Memory B cell (primary cell): ENCODE data around the gene HCFC1R1.
A peak's percentile ranks its signal among the peaks of the same experiment; 100 is the strongest.

ENCODE experiments used
- ATAC-seq: fragments of 150-1000 bp; cut with Tn5 transposase; 2 replicates; pipeline ENCODE4 v1.10.0; 2021; ENCODE audit warnings: low read depth, mild to moderate bottlenecking, moderate library complexity
- DNase-seq, 2 donors: peaks; one replicate each; pipeline ENCODE4 v3.0.0; 2022; ENCODE audit warnings: low spot score in 2 of 2
- H3K27ac Mint-ChIP-seq: one replicate; pipeline ENCODE4 v1.8.0; 2022; ENCODE audit warnings: mild to moderate bottlenecking, moderate library complexity, mixed read lengths
- H3K27me3 Mint-ChIP-seq: one replicate; pipeline ENCODE4 v1.8.0; 2022; ENCODE audit warnings: mixed read lengths
- H3K36me3 Mint-ChIP-seq: one replicate; pipeline ENCODE4 v1.8.0; 2022; ENCODE audit warnings: mild to moderate bottlenecking, mixed read lengths
- H3K4me1 Mint-ChIP-seq: one replicate; pipeline ENCODE4 v1.8.0; 2022; ENCODE audit warnings: mixed read lengths
- H3K4me3 Mint-ChIP-seq: one replicate; pipeline ENCODE4 v1.8.0; 2022; ENCODE audit warnings: mild to moderate bottlenecking, moderate library complexity, mixed read lengths
- H3K9me3 Mint-ChIP-seq: one replicate; pipeline ENCODE4 v1.8.0; 2022; ENCODE audit warnings: mixed read lengths

The HCFC1R1 gene

GRCh38 chr16:3032624-3033023, 8.9 kb upstream of the HCFC1R1 start:
- no peak for ATAC-seq
- H3K36me3 Mint-ChIP-seq = peaks cover 2% of the 10 kb centered on the region
- H3K27me3 Mint-ChIP-seq = peaks cover 52% of the 10 kb centered on the region
- DNase-seq = no peak
- no peak overlapping the region for H3K27ac Mint-ChIP-seq
- no peaks in the 10 kb centered on the region for H3K9me3 Mint-ChIP-seq
- H3K4me1 Mint-ChIP-seq = peaks cover 21% of the 10 kb centered on the region
- H3K4me3 Mint-ChIP-seq = no peak overlapping the region

- Mint-ChIP-seq H3K36me3 (peaks cover 8% of the 10 kb centered on the region), H3K9me3 (no peaks in the 10 kb centered on the region)
Observed at GRCh38 chr16:3030222-3031212, 6.8 kb upstream of the HCFC1R1 start.

GRCh38 chr16:3029491-3030221, 5.9 kb upstream of the HCFC1R1 start:
- Mint-ChIP-seq H3K9me3 (no peaks in the 10 kb centered on the region), H3K4me1 (peaks cover 17% of the 10 kb centered on the region), H3K36me3 (peaks cover 8% of the 10 kb centered on the region), H3K27me3 (peaks cover 40% of the 10 kb centered on the region), H3K27ac (peak overlapping the region; percentile 4), H3K4me3 (peak overlapping the region; percentile 0)
- no peak for ATAC-seq
- no peak for DNase-seq

More at GRCh38 chr16:3030222-3031212, 6.8 kb upstream of the HCFC1R1 start:
- H3K4me1 Mint-ChIP-seq = peaks cover 17% of the 10 kb centered on the region
- H3K27me3 Mint-ChIP-seq = peaks cover 42% of the 10 kb centered on the region
- no peak for DNase-seq
- H3K27ac Mint-ChIP-seq = peak overlapping the region; percentile 4
- no peak for ATAC-seq
- no peak overlapping the region for H3K4me3 Mint-ChIP-seq

- Mint-ChIP-seq H3K4me1 (peaks cover 17% of the 10 kb centered on the region), H3K27me3 (peaks cover 36% of the 10 kb centered on the region), H3K4me3 (no peak overlapping the region), H3K36me3 (peaks cover 6% of the 10 kb centered on the region), H3K27ac (no peak overlapping the region), H3K9me3 (no peaks in the 10 kb centered on the region)
- DNase-seq (no peak), ATAC-seq (no peak)
Observed at GRCh38 chr16:3028716-3029319, 5.1 kb upstream of the HCFC1R1 start.

GRCh38 chr16:3027983-3028715, 4.4 kb upstream of the HCFC1R1 start:
- Mint-ChIP-seq H3K27me3 (peaks cover 31% of the 10 kb centered on the region), H3K9me3 (no peaks in the 10 kb centered on the region), H3K36me3 (peaks cover 6% of the 10 kb centered on the region), H3K4me3 (peak overlapping the region; percentile 25), H3K27ac (no peak overlapping the region), H3K4me1 (peaks cover 21% of the 10 kb centered on the region)
- DNase-seq (peak; percentile 82 to 87), ATAC-seq (peak; percentile 36)

- Mint-ChIP-seq H3K27ac (no peak overlapping the region), H3K4me3 (no peak overlapping the region), H3K4me1 (peaks cover 28% of the 10 kb centered on the region)
Observed at GRCh38 chr16:3027489-3027795, 3.7 kb upstream of the HCFC1R1 start.

GRCh38 chr16:3026609-3027488, 3.1 kb upstream of the HCFC1R1 start:
- Mint-ChIP-seq H3K36me3 (peaks cover 6% of the 10 kb centered on the region), H3K27ac (no peak overlapping the region), H3K4me3 (no peak overlapping the region), H3K4me1 (peaks cover 29% of the 10 kb centered on the region), H3K9me3 (no peaks in the 10 kb centered on the region), H3K27me3 (peaks cover 22% of the 10 kb centered on the region)
- ATAC-seq = no peak
- DNase-seq = no peak

More at GRCh38 chr16:3027489-3027795, 3.7 kb upstream of the HCFC1R1 start:
- Mint-ChIP-seq H3K27me3 (peaks cover 24% of the 10 kb centered on the region), H3K36me3 (peaks cover 6% of the 10 kb centered on the region), H3K9me3 (no peaks in the 10 kb centered on the region)
- DNase-seq = no peak
- no peak for ATAC-seq

- peaks cover 6% of the 10 kb centered on the region for H3K36me3 Mint-ChIP-seq
Observed at GRCh38 chr16:3026003-3026378, 2.2 kb upstream of the HCFC1R1 start.

GRCh38 chr16:3025032-3026002, 1.6 kb upstream of the HCFC1R1 start:
- H3K27ac Mint-ChIP-seq = no peak overlapping the region
- peaks cover 11% of the 10 kb centered on the region for H3K27me3 Mint-ChIP-seq
- no peaks in the 10 kb centered on the region for H3K9me3 Mint-ChIP-seq
- ATAC-seq (no peak), DNase-seq (no peak)
- H3K36me3 Mint-ChIP-seq = peaks cover 6% of the 10 kb centered on the region
- H3K4me3 Mint-ChIP-seq = peak overlapping the region; percentile 39
- H3K4me1 Mint-ChIP-seq = peaks cover 38% of the 10 kb centered on the region

More at GRCh38 chr16:3026003-3026378, 2.2 kb upstream of the HCFC1R1 start:
- DNase-seq (no peak), ATAC-seq (no peak)
- H3K27me3 Mint-ChIP-seq = peaks cover 17% of the 10 kb centered on the region
- H3K4me3 Mint-ChIP-seq = no peak overlapping the region
- H3K4me1 Mint-ChIP-seq = peaks cover 35% of the 10 kb centered on the region
- H3K9me3 Mint-ChIP-seq = no peaks in the 10 kb centered on the region
- no peak overlapping the region for H3K27ac Mint-ChIP-seq

GRCh38 chr16:3023415-3023668, 400 bp downstream of the HCFC1R1 start:
- Mint-ChIP-seq H3K27ac (peak overlapping the region; percentile 84), H3K36me3 (peaks cover 6% of the 10 kb centered on the region), H3K4me1 (peaks cover 31% of the 10 kb centered on the region), H3K9me3 (no peaks in the 10 kb centered on the region), H3K4me3 (peak overlapping the region; percentile 85), H3K27me3 (peaks cover 2% of the 10 kb centered on the region)
- no peak for ATAC-seq
- peak in 1 of 2 donors; percentile 51 for DNase-seq

GRCh38 chr16:3022684-3023414, 893 bp downstream of the HCFC1R1 start:
- Mint-ChIP-seq H3K4me3 (peak overlapping the region; percentile 85), H3K27me3 (peaks cover 2% of the 10 kb centered on the region), H3K36me3 (peaks cover 6% of the 10 kb centered on the region), H3K27ac (peak overlapping the region; percentile 84), H3K4me1 (peaks cover 28% of the 10 kb centered on the region), H3K9me3 (no peaks in the 10 kb centered on the region)
- ATAC-seq = no peak
- no peak for DNase-seq
